Breast epithelium (tissue), 4 donors: Measurements from ENCODE around the gene MIER2. TPM values are rescaled to one million over a fixed set of nuclear protein-coding genes. Genes with fewer than 3 reads are reported as not detected.

Source experiments
- DNase-seq, 2 donors: peaks; one replicate each; pipeline ENCODE4 v3.0.0-alpha.2; 2019; ENCODE audit warnings: low spot score in 2 of 2
- H3K27ac ChIP-seq, 2 donors: fragments of 200-600 bp; sonication (generic) in 1 of 2; one replicate each; pipeline ENCODE4 v1.5.1; 2016 to 2019; ENCODE audit warnings: mild to moderate bottlenecking in 1 of 2
- H3K27me3 ChIP-seq, 2 donors: fragments of 200-600 bp; sonication (generic) in 1 of 2; one replicate each; pipeline versions ENCODE4 v1.5.1 to v1.6.0; 2017 to 2019; ENCODE audit warnings: control low read depth in 1 of 2, mild to moderate bottlenecking in 1 of 2
- H3K36me3 ChIP-seq: fragments of 200-600 bp; one replicate; pipeline ENCODE4 v1.5.1; 2019
- H3K4me1 ChIP-seq, 2 donors: fragments of 200-600 bp; sonication (generic); one replicate each; pipeline ENCODE4 v1.5.1; 2016 to 2019; ENCODE audit warnings: control low read depth in 1 of 2
- H3K4me3 ChIP-seq, 3 donors: fragments of 200-600 bp; sonication (generic); 1 replicate in 2 of 3; 2 replicates in 1 of 3; pipeline ENCODE4 v1.5.1; 2016 to 2019; ENCODE audit warnings: mild to moderate bottlenecking in 3 of 3, moderate library complexity in 2 of 3
- H3K9me3 ChIP-seq, 2 donors: fragments of 200-600 bp; sonication (generic) in 1 of 2; one replicate each; pipeline ENCODE4 v1.5.1; 2016 to 2019; ENCODE audit warnings: control low read depth in 1 of 2
- CTCF ChIP-seq, 3 donors: fragments of 450-650 bp; IDR thresholded peaks; one replicate each; pipeline ENCODE4 v1.5.1; 2016 to 2017; ENCODE audit warnings: antibody characterized with exemption in 3 of 3, mild to moderate bottlenecking in 3 of 3, moderate library complexity in 3 of 3
- POLR2A ChIP-seq: fragments of 450-650 bp; IDR thresholded peaks from one replicate; pipeline ENCODE4 v1.6.1; 2016; ENCODE audit warnings: antibody characterized with exemption, mild to moderate bottlenecking, moderate library complexity
- POLR2AphosphoS5 ChIP-seq, 3 donors: sonication (generic); formaldehyde crosslinking; IDR thresholded peaks; one replicate each; pipeline ENCODE4 v1.6.1; 2017; ENCODE audit warnings: antibody characterized with exemption in 3 of 3
- intact Hi-C: fragments of 100-400 bp; cut with DNase I; formaldehyde crosslinking; loops from one replicate; pipeline ENCODE4 v1.15.1; 2023; ENCODE audit warnings: low total_unique reads
- total RNA-seq, 3 donors: library from RNA; depleted of rRNA; stranded (reverse); fragments of >200 nt; gene quantifications; one replicate each; pipeline ENCODE4 v1.1.0, GENCODE V29; 2016

The MIER2 gene
- total RNA-seq, 3 donors from 2014 or later = 5.4 to 17.0 (median 12.8) TPM

DNA sequence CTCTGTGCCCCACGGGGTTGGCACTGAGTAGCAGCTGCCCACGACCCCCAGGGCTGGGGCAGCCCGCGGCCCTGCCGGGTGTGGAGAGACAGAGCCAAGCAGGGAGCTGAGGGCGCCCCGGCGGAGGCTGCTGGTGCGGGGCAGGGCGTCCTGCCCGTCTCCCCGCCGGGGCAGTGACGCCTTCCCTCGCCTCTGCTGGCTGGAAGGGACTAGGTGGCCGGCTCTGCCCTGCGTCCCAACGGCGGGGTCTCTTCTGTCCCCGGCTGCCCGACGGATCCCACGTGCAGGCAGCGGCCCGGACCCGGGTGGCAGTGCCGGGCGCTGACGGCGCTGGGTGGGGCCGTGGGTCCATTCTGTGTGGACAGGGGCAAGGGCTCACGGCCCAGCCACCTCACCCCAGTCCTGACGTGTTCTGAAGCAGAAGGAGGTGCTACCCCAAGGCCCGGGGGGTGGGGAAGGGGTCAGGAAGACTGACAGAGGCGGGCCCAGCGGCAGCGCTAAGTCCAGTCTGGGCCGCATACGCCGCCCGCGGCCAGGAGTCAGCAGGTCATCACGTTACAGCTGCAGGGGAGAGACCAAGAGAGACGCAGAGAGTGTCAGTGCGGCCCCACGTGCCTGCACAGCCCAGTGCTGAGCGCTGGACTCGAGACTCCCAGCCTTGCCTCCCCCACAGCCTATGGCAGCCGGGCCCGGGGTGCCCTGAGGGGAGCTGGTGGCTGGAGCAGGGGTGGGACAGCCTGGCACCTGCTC, 38.3 kb downstream of the MIER2 start:
- Histone ChIP-seq H3K4me1 (no peaks in the 10 kb centered on the region), H3K4me3 (no peak overlapping the region), H3K27me3 (no peaks in the 10 kb centered on the region), H3K36me3 (peaks cover 11% of the 10 kb centered on the region), H3K9me3 (no peaks in the 10 kb centered on the region), H3K27ac (no peak overlapping the region)
- no peak for DNase-seq
- no peak for TF ChIP-seq CTCF (IDR thresholded peaks at IDR 0.05)
- no peak for TF ChIP-seq POLR2AphosphoS5 (IDR thresholded peaks at IDR 0.05)
- no peak for TF ChIP-seq POLR2A
- intact Hi-C loops = no loop called here

DNA sequence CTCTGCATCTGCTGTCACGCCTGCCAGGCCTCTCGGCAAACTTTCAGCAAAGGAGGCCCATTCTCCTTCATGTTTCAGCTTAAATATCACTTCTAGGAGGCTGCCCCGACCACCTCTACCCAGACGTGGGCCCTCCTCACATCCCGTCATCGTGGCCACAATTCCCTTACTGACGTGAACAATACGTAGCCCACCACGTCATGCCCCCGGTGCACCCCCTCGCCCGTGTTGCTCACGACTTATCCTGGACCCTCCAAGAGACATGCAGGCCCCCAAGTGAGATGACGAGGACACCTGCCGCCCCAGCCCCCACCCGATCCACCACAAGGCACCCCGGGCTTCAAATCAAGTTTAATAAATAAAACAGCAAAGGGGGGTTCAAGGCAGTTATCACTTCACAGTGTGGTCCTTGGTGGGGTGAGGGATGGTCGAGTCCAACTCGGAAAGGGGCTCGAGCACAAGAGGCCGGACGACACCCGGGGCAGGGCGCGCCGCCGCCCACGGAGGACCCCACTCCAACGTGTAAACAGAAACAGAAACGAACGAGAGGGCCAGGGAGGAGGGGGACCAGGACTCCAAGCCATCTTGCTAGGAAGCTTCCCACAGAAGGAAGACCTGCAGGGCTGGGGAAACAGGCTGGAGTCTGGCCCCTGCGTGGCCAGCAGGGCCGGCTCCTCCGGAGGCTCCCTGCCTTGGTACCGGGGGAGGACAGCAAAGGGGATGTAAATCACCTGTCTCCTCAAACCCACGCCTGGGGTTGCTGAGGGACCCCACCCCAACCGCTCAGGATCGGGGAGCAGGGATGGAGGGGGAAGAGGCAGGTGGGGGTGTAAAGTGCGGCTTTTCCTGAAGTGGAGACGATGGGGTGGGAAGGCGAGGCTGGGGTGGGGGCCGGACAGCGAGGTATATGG, 39.1 kb downstream of the MIER2 start:
- H3K27me3 ChIP-seq = no peaks in the 10 kb centered on the region
- no peaks in the 10 kb centered on the region for H3K9me3 ChIP-seq
- no peak for DNase-seq
- H3K4me3 ChIP-seq = no peak overlapping the region
- H3K4me1 ChIP-seq = no peaks in the 10 kb centered on the region
- no peak overlapping the region for H3K27ac ChIP-seq
- TF ChIP-seq CTCF (IDR thresholded peaks at IDR 0.05) = no peak
- no peak for TF ChIP-seq POLR2A
- no peak for TF ChIP-seq POLR2AphosphoS5 (IDR thresholded peaks at IDR 0.05)
- H3K36me3 ChIP-seq = peaks cover 11% of the 10 kb centered on the region
- intact Hi-C loops = no loop called here

DNA sequence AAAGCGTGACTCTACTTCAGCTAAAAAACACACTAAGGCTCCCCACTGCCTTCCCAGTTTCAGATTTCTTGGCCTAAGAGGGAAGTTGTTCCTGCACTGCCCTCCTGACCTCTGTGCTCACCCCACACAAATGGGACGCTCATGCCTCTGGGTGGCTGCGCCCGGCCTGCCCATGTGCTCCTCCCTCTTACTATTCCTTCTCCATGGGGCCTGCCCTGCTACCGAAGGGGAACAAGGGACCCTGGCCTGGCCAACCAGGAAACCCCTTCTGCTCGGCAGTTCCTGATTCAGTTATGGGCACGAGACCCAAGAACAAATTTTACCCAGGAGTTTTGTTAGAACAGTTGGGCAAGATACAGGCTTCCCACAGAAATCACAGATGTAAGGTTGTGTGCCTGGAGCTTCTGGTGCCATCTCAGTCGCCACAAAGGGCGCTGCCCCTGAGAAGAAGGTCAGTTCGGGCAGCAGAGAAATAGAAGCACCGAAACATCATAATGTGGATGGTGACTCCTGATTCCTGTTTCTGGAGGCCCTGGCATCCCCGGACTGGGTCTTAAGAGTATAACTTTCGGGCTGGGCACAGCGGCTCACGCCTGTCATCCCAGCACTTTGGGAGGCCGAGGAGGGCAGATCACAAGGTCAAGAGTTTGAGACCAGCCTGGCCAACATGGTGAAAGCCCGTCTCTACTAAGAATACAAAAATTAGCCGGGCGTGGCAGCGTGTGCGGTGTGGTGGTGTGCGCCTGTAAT, 47.9 kb downstream of the MIER2 start:
- TF ChIP-seq CTCF (IDR thresholded peaks at IDR 0.05) (no peak), POLR2AphosphoS5 (IDR thresholded peaks at IDR 0.05) (no peak), POLR2A (no peak)
- Histone ChIP-seq H3K4me1 (peaks cover 0 to 29% of the 10 kb centered on the region in 2 donors), H3K27ac (peak overlapping the region in 1 of 2 donors; percentile 87), H3K4me3 (no peak overlapping the region), H3K36me3 (no peaks in the 10 kb centered on the region), H3K27me3 (peaks cover 0 to 11% of the 10 kb centered on the region in 2 donors), H3K9me3 (no peaks in the 10 kb centered on the region)
- DNase-seq = no peak
- intact Hi-C loops = no loop called here

- peaks cover 0 to 29% of the 10 kb centered on the region in 2 donors for H3K4me1 ChIP-seq
- no peak for TF ChIP-seq POLR2A
- no peak for TF ChIP-seq CTCF (IDR thresholded peaks at IDR 0.05)
- TF ChIP-seq POLR2AphosphoS5 (IDR thresholded peaks at IDR 0.05) = no peak
- no peaks in the 10 kb centered on the region for H3K36me3 ChIP-seq
- H3K4me3 ChIP-seq = peak overlapping the region in 1 of 3 donors; percentile 46
- intact Hi-C loops = no loop called here
- H3K27ac ChIP-seq = peak overlapping the region; percentile 73 to 87
- peaks cover 0 to 11% of the 10 kb centered on the region in 2 donors for H3K27me3 ChIP-seq
- H3K9me3 ChIP-seq = no peaks in the 10 kb centered on the region
- peak in 1 of 2 donors; percentile 44 for DNase-seq
Observed at GRCh38 chr19:295687-296370, 48.8 kb downstream of the MIER2 start.
